IMR-90 (cell line): Measurements from ENCODE around the gene PLD4. TPM values are rescaled to one million over a fixed set of nuclear protein-coding genes. Genes with fewer than 3 reads are reported as not detected.

Experiments used
- ATAC-seq: fragments of 200-7000 bp; cut with Tn5 transposase; 2 replicates; pipeline ENCODE4 v1.9.1; 2020; ENCODE audit warnings: low read depth, mild to moderate bottlenecking, moderate library complexity
- BruUV-seq: library from RNA; stranded (reverse); fragments of 400-500 nt; replicated peaks from 2 replicates; lab custom pipeline; 2021; lab: Mats Ljungman, UMichigan
- CTCF ChIA-PET: fragments of 300-600 bp; formaldehyde crosslinking; extraction: SDS; loops from one replicate; lab custom pipeline; 2021; ENCODE audit warnings: antibody characterized with exemption; lab: Yijun Ruan, JAX
- POLR2A ChIA-PET: fragments of 300-600 bp; sonication (Branson Sonifier 250); formaldehyde crosslinking; loops from one replicate; lab custom pipeline; 2022; ENCODE audit warnings: antibody characterized with exemption; ENCODE audit not compliant: unreplicated experiment; lab: Charles Lee
- DNase-seq: peaks from one replicate; pipeline ENCODE4 v3.0.0; 2013
- H2AFZ ChIP-seq: replicated peaks from 2 replicates; pipeline ENCODE3; 2013; ENCODE audit warnings: low read length, mild to moderate bottlenecking; ENCODE audit not compliant: poor library complexity
- H2AK5ac ChIP-seq: 2 replicates; pipeline ENCODE4 v1.6.1; 2013; ENCODE audit warnings: low read depth, low read length, inconsistent platforms
- H2AK9ac ChIP-seq: replicated peaks from 2 replicates; pipeline ENCODE3; 2013; ENCODE audit warnings: mild to moderate bottlenecking, low read depth, low read length, moderate library complexity; ENCODE audit not compliant: poor library complexity
- H2BK120ac ChIP-seq: 2 replicates; pipeline ENCODE4 v1.6.1; 2013; ENCODE audit warnings: low read depth, low read length, inconsistent platforms
- H2BK15ac ChIP-seq: 3 replicates; pipeline ENCODE4 v1.6.1; 2013; ENCODE audit warnings: low read depth, low read length, inconsistent platforms
- H2BK20ac ChIP-seq: 2 replicates; pipeline ENCODE4 v1.6.1; 2013; ENCODE audit warnings: low read depth, mild to moderate bottlenecking, inconsistent platforms, low read length, moderate library complexity
- H2BK5ac ChIP-seq: 2 replicates; pipeline ENCODE4 v1.6.1; 2013; ENCODE audit warnings: mild to moderate bottlenecking, low read depth, low read length, inconsistent platforms; ENCODE audit not compliant: poor library complexity, severe bottlenecking
- H3K14ac ChIP-seq: replicated peaks from 2 replicates; pipeline ENCODE4 v1.6.1; 2013; ENCODE audit warnings: low read depth, low read length, inconsistent platforms
- H3K18ac ChIP-seq: 2 replicates; pipeline ENCODE4 v1.6.1; 2013; ENCODE audit warnings: low read depth, low read length, control low read depth
- H3K23ac ChIP-seq: 2 replicates; pipeline ENCODE4 v1.6.1; 2013; ENCODE audit warnings: low read depth, low read length, inconsistent platforms
- H3K27ac ChIP-seq: 2 replicates; pipeline ENCODE4 v1.5.1; 2013; ENCODE audit warnings: mild to moderate bottlenecking, control low read depth, low read length; ENCODE audit not compliant: insufficient read depth
- H3K27me3 ChIP-seq: 2 replicates; pipeline ENCODE4 v1.6.1; 2013; ENCODE audit warnings: low read length; ENCODE audit not compliant: control insufficient read depth, insufficient read depth
- H3K36me3 ChIP-seq: 2 replicates; pipeline ENCODE4 v1.6.1; 2013; ENCODE audit warnings: low read length, mixed read lengths; ENCODE audit not compliant: control insufficient read depth, insufficient read depth
- H3K4ac ChIP-seq: 2 replicates; pipeline ENCODE4 v1.6.1; 2013; ENCODE audit warnings: low read depth, low read length, inconsistent platforms
- H3K4me1 ChIP-seq: 2 replicates; pipeline ENCODE4 v1.6.1; 2013; ENCODE audit warnings: low read length, mixed read lengths; ENCODE audit not compliant: control insufficient read depth, insufficient read depth
- H3K4me2 ChIP-seq: 2 replicates; pipeline ENCODE4 v1.6.1; 2013; ENCODE audit warnings: low read depth, mild to moderate bottlenecking, control low read depth, low read length, moderate library complexity
- H3K4me3 ChIP-seq: 2 replicates; pipeline ENCODE4 v1.5.1; 2013; ENCODE audit warnings: low read depth, mild to moderate bottlenecking, control low read depth, low read length, moderate library complexity; ENCODE audit not compliant: insufficient read depth
- H3K56ac ChIP-seq: 2 replicates; pipeline ENCODE4 v1.6.1; 2013; ENCODE audit warnings: low read length, inconsistent platforms; ENCODE audit not compliant: insufficient read depth; ENCODE audit errors: extremely low read depth
- H3K79me1 ChIP-seq, 2 experiments: 2 replicates each; pipeline ENCODE4 v1.6.1; 2013; ENCODE audit warnings: low read length in 2 of 2, inconsistent platforms in 1 of 2, low read depth in 1 of 2
- H3K9ac ChIP-seq: 2 replicates; pipeline ENCODE4 v1.6.1; 2013; ENCODE audit warnings: low read depth, low read length, control low read depth
- H3K9me1 ChIP-seq: 2 replicates; pipeline ENCODE4 v1.6.1; 2013; ENCODE audit warnings: low read length, inconsistent platforms; ENCODE audit not compliant: insufficient read depth
- H3K9me3 ChIP-seq: 2 replicates; pipeline ENCODE4 v1.6.1; 2013; ENCODE audit warnings: low read length; ENCODE audit not compliant: control insufficient read depth, insufficient read depth
- H4K20me1 ChIP-seq: 2 replicates; pipeline ENCODE4 v1.6.1; 2013; ENCODE audit warnings: low read length, inconsistent platforms; ENCODE audit not compliant: insufficient read depth
- H4K5ac ChIP-seq: 2 replicates; pipeline ENCODE4 v1.6.1; 2013; ENCODE audit warnings: mild to moderate bottlenecking, low read depth, low read length, control low read depth
- H4K8ac ChIP-seq, 2 experiments: 2 replicates each; pipeline ENCODE4 v1.6.1; 2013; ENCODE audit warnings: low read depth in 2 of 2, low read length in 2 of 2, control low read depth in 1 of 2, inconsistent platforms in 1 of 2
- H4K91ac ChIP-seq: 2 replicates; pipeline ENCODE4 v1.6.1; 2013; ENCODE audit warnings: low read depth, low read length, inconsistent platforms; ENCODE audit not compliant: insufficient read depth
- BHLHE40 ChIP-seq: fragments of 150-350 bp; IDR thresholded peaks from 2 replicates; pipeline ENCODE4 v1.6.1; 2016; ENCODE audit warnings: mild to moderate bottlenecking, low read depth, low read length
- CEBPB ChIP-seq: IDR thresholded peaks from 2 replicates; pipeline ENCODE4 v1.6.1; 2012; ENCODE audit warnings: low read depth, low read length, improper control_type of control experiment
- CHD1 ChIP-seq: IDR thresholded peaks from 2 replicates; pipeline ENCODE4 v1.6.1; 2012; ENCODE audit warnings: low read depth, low read length, improper control_type of control experiment
- FOS ChIP-seq: fragments of 150-350 bp; IDR thresholded peaks from 2 replicates; pipeline ENCODE4 v1.6.1; 2016; ENCODE audit warnings: low read depth, low read length
- MAFK ChIP-seq: IDR thresholded peaks from 2 replicates; pipeline ENCODE4 v1.6.1; 2012; ENCODE audit warnings: low read depth, low read length, improper control_type of control experiment
- MAZ ChIP-seq: IDR thresholded peaks from 2 replicates; pipeline ENCODE4 v1.6.1; 2012; ENCODE audit warnings: low read depth, mild to moderate bottlenecking, low read length, improper control_type of control experiment, moderate library complexity, borderline replicate concordance
- MXI1 ChIP-seq: IDR thresholded peaks from 2 replicates; pipeline ENCODE4 v1.6.1; 2012; ENCODE audit warnings: low read depth, mild to moderate bottlenecking, low read length, moderate library complexity, borderline replicate concordance
- NFE2L2 ChIP-seq: fragments of 150-350 bp; IDR thresholded peaks from 2 replicates; pipeline ENCODE4 v1.6.1; 2016; ENCODE audit warnings: low read depth, mild to moderate bottlenecking, low read length
- POLR2A ChIP-seq: IDR thresholded peaks from 2 replicates; pipeline ENCODE4 v1.6.1; 2012; ENCODE audit warnings: mild to moderate bottlenecking, low read depth, low read length
- RAD21 ChIP-seq: IDR thresholded peaks from 2 replicates; pipeline ENCODE4 v1.6.1; 2012; ENCODE audit warnings: low read length, improper control_type of control experiment
- RFX5 ChIP-seq: IDR thresholded peaks from 2 replicates; pipeline ENCODE4 v1.8.0; 2012; ENCODE audit warnings: low read depth, mild to moderate bottlenecking, low read length, moderate library complexity
- SMC3 ChIP-seq: fragments of 150-350 bp; IDR thresholded peaks from 2 replicates; pipeline ENCODE4 v1.6.1; 2016; ENCODE audit warnings: low read depth, mild to moderate bottlenecking, antibody characterized with exemption, low read length, moderate library complexity
- WGBS, 2 experiments: methylation state at CpG; one replicate each; pipeline versions ENCODE4 v1.1.5 to v1.1.7; 2013; ENCODE audit warnings: missing lambda C conversion rate in 2 of 2; ENCODE audit not compliant: insufficient read length in 1 of 2; ENCODE audit errors: extremely low coverage in 2 of 2; 5-methylcytosine and 5-hydroxymethylcytosine counted together
- dilution Hi-C: fragments of 300-500 bp; cut with HindIII; formaldehyde crosslinking; loops from one replicate; pipeline ENCODE4 v1.14.3; 2018; ENCODE audit warnings: low sequenced_read_pairs; ENCODE audit not compliant: unreplicated experiment
- in situ Hi-C: fragments of 300-500 bp; cut with MboI; formaldehyde crosslinking; loops from 3 replicates; pipeline ENCODE4 v1.14.3; 2019; ENCODE audit warnings: low sequenced_read_pairs, inconsistent platforms, mixed read lengths
- intact Hi-C: fragments of 100-400 bp; cut with micrococcal nuclease; formaldehyde crosslinking; loops from 2 replicates; pipeline ENCODE4 v1.10.0; 2022
- polyA plus RNA-seq, 3 experiments: library from polyadenylated mRNA; depleted of rRNA; stranded (reverse); fragments of >200 nt; gene quantifications; 2 replicates each; pipeline ENCODE4 v1.2.3, GENCODE V29; 2012; ENCODE audit warnings: low replicate concordance in 1 of 3
- total RNA-seq: library from RNA; depleted of rRNA; stranded (reverse); fragments of >200 nt; gene quantifications from 2 replicates; pipeline ENCODE4 v1.2.3, GENCODE V29; 2012
- TF ChIP-seq, protein P1 (sequence below): conservative IDR thresholded peaks from 2 replicates; pipeline ENCODE4 v1.5.1; 2012; ENCODE audit warnings: mild to moderate bottlenecking, low read depth, low read length, improper control_type of control experiment
- TF ChIP-seq, protein P2 (sequence below): fragments of 150-350 bp; IDR thresholded peaks from 2 replicates; pipeline ENCODE4 v1.6.1; 2016; ENCODE audit warnings: low read depth, mild to moderate bottlenecking, low read length, moderate library complexity, borderline replicate concordance

PLD4 gene
- total and polyA plus RNA-seq, 2 of the 4 experiments (the other 2 are of a cell fraction) = 0.05 TPM; not detected in 1

DNA sequence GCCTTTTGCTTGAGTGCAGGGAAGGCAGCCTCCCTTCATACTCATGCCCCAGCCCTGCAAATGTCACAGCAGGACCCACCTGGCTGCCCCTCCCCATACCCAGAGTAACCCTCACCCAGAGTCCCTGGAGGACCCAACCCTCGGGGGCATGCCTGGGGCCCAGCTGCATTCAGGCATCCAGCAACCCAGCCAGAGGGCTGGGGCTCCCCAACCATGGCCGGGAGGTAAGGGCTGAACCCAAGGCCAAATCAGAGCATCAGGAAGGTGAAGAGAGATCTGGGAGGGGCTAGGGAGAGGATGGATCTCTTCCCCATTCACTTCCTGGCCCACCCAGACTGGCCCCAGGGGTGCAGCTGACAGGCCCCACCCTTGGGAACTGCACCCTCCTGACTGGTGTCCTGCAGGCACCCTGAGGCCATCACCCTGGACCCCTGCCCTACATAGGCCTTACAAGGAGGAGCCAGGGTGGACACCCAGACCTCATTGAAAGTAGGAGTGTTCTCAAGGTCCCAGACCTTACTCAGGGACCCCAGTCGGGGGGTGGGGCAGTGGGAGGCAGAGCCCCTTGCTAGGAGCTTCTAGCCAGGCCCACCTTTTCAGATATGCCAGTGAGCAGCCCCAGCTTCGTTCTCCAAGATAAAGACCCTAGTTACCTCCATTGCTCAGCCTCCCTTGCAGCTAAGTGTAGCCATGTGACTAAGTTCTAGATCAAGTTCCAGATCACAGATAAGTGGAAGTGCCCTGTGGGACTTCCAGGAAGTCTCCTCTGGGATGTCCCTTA, 849 bp upstream of the PLD4 start:
- DNase-seq = no peak

More for the DNA sequence above, 849 bp upstream of the PLD4 start:
- no peak overlapping the region for H4K5ac ChIP-seq
- no peak overlapping the region for H4K8ac ChIP-seq
- ChIA-PET CTCF (no interaction called here), POLR2A (no interaction called here)
- H2AFZ ChIP-seq = no peak overlapping the region
- no peak overlapping the region for H3K4ac ChIP-seq
- peaks cover 4% of the 10 kb centered on the region for H3K27me3 ChIP-seq
- no peak overlapping the region for H3K4me2 ChIP-seq
- no peak overlapping the region for H2BK5ac ChIP-seq
- H3K79me1 ChIP-seq = no peaks in the 10 kb centered on the region
- no peaks in the 10 kb centered on the region for H3K4me1 ChIP-seq
- BruUV-seq = no TSS peak
- H3K9ac ChIP-seq = no peak overlapping the region
- H3K4me3 ChIP-seq = no peak overlapping the region
- WGBS, 2 experiments = no CpG with 5 or more reads among the region's 4 CpGs
- TF ChIP-seq FOS = no peak
- no peak for TF ChIP-seq MAZ
- no peak for TF ChIP-seq NFE2L2
- TF ChIP-seq MXI1 = no peak
- TF ChIP-seq, protein P1, sequence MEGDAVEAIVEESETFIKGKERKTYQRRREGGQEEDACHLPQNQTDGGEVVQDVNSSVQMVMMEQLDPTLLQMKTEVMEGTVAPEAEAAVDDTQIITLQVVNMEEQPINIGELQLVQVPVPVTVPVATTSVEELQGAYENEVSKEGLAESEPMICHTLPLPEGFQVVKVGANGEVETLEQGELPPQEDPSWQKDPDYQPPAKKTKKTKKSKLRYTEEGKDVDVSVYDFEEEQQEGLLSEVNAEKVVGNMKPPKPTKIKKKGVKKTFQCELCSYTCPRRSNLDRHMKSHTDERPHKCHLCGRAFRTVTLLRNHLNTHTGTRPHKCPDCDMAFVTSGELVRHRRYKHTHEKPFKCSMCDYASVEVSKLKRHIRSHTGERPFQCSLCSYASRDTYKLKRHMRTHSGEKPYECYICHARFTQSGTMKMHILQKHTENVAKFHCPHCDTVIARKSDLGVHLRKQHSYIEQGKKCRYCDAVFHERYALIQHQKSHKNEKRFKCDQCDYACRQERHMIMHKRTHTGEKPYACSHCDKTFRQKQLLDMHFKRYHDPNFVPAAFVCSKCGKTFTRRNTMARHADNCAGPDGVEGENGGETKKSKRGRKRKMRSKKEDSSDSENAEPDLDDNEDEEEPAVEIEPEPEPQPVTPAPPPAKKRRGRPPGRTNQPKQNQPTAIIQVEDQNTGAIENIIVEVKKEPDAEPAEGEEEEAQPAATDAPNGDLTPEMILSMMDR = no peak
- no peak for TF ChIP-seq CEBPB
- TF ChIP-seq BHLHE40 = no peak
- no peak for TF ChIP-seq SMC3
- TF ChIP-seq POLR2A = no peak
- TF ChIP-seq RAD21 = no peak
- TF ChIP-seq, protein P2, sequence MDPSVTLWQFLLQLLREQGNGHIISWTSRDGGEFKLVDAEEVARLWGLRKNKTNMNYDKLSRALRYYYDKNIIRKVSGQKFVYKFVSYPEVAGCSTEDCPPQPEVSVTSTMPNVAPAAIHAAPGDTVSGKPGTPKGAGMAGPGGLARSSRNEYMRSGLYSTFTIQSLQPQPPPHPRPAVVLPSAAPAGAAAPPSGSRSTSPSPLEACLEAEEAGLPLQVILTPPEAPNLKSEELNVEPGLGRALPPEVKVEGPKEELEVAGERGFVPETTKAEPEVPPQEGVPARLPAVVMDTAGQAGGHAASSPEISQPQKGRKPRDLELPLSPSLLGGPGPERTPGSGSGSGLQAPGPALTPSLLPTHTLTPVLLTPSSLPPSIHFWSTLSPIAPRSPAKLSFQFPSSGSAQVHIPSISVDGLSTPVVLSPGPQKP = no peak
- no peak for TF ChIP-seq CHD1
- no peak for TF ChIP-seq MAFK
- TF ChIP-seq RFX5 = no peak
- in situ Hi-C loops (no loop called here), dilution Hi-C loops (no loop called here), intact Hi-C loops (no loop called here)
- no peak overlapping the region for H3K23ac ChIP-seq
- H3K9me3 ChIP-seq = peaks cover 6% of the 10 kb centered on the region; the same call in 1 of the 2 replicates
- H2AK9ac ChIP-seq = no peak overlapping the region
- H4K20me1 ChIP-seq = no peaks in the 10 kb centered on the region
- no peak overlapping the region for H3K56ac ChIP-seq
- no peak for ATAC-seq
- no peak overlapping the region for H3K14ac ChIP-seq
- H3K18ac ChIP-seq = no peak overlapping the region
- no peak overlapping the region for H4K91ac ChIP-seq
- H3K9me1 ChIP-seq = no peaks in the 10 kb centered on the region
- H2BK20ac ChIP-seq = no peak overlapping the region
- H3K27ac ChIP-seq = no peak overlapping the region
- H2BK120ac ChIP-seq = no peak overlapping the region
- no peak overlapping the region for H2AK5ac ChIP-seq
- no peaks in the 10 kb centered on the region for H3K36me3 ChIP-seq
- no peak overlapping the region for H2BK15ac ChIP-seq
